ENCODE data around the gene HOXA5. TPM values are rescaled to one million over a fixed set of nuclear protein-coding genes. Genes with fewer than 3 reads are reported as not detected.

HOXA5 gene
- total and polyA plus RNA-seq, 4 donors, result 20.6 to 171 (median 95.6) TPM

Small RNA genes within 50 kb of the gene (small RNA-seq; reads per million reads assigned to genes)
- gene AC004080.5 (ENCODE audit: low replicate concordance) (not detected), gene RF01977 (ENCODE audit: low replicate concordance) (not detected), gene RF02140 (ENCODE audit: low replicate concordance) (not detected), gene RF02141 (ENCODE audit: low replicate concordance) (not detected)

Other genes with a start within 250 kb of the HOXA5 start
- gene HOXA1, start 47.7 kb downstream of the HOXA5 start, total RNA-seq, result 1 to 10 TPM; 1.2 to 1.4 TPM
- 1 to 10 TPM; 3.1 to 3.9 TPM for gene HOXA1, start 47.7 kb downstream of the HOXA5 start, polyA plus RNA-seq (ENCODE audit: insufficient read length in 2 of 2)
- gene HOXA2, start 41.0 kb downstream of the HOXA5 start, total RNA-seq, result 1 to 10 TPM; 4.4 to 8.1 TPM
- gene HOXA2, start 41.0 kb downstream of the HOXA5 start, polyA plus RNA-seq (ENCODE audit: insufficient read length in 2 of 2), result 10 to 100 TPM; 17.7 to 17.9 TPM
- gene HOXA4, start 12.9 kb downstream of the HOXA5 start, total RNA-seq, result 1 to 10 TPM; 1.4 to 2.5 TPM
- 10 to 100 TPM; 48.9 to 56.1 TPM for gene HOXA4, start 12.9 kb downstream of the HOXA5 start, polyA plus RNA-seq (ENCODE audit: insufficient read length in 2 of 2)
- 10 to 100 TPM; 12.5 to 20.5 TPM for gene HOXA6, start 4.1 kb upstream of the HOXA5 start, total RNA-seq
- 10 to 100 TPM; 47.4 to 58.3 TPM for gene HOXA6, start 4.1 kb upstream of the HOXA5 start, polyA plus RNA-seq (ENCODE audit: insufficient read length in 2 of 2)
- gene HOXA3, start 8.9 kb upstream of the HOXA5 start, total RNA-seq, result 1 to 10 TPM; 6.2 to 8.8 TPM
- gene HOXA3, start 8.9 kb upstream of the HOXA5 start, polyA plus RNA-seq (ENCODE audit: insufficient read length in 2 of 2), result 10 to 100 TPM; 29.2 to 36.9 TPM
- 10 to 100 TPM in 1 of 2 donors, 1 to 10 TPM in 1; 9.6 to 12.6 TPM for gene HOXA7, start 13.0 kb upstream of the HOXA5 start, total RNA-seq
- gene HOXA7, start 13.0 kb upstream of the HOXA5 start, polyA plus RNA-seq (ENCODE audit: insufficient read length in 2 of 2), result 100 to 1,000 TPM in 1 of 2 donors, 10 to 100 TPM in 1; 91.6 to 111 TPM
- 10 to 100 TPM in 1 of 2 donors, 1 to 10 TPM in 1; 1.5 to 20.4 TPM for gene HOXA9, start 21.9 kb upstream of the HOXA5 start, total RNA-seq
- gene HOXA9, start 21.9 kb upstream of the HOXA5 start, polyA plus RNA-seq (ENCODE audit: insufficient read length in 2 of 2), result 1 to 10 TPM; 3.7 to 8.6 TPM
- gene HOXA10, start 30.6 kb upstream of the HOXA5 start, total RNA-seq, result 10 to 100 TPM in 1 of 2 donors, under 1 TPM in 1; 0.22 to 14.0 TPM
- gene HOXA10, start 30.6 kb upstream of the HOXA5 start, polyA plus RNA-seq (ENCODE audit: insufficient read length in 2 of 2), result 1 to 10 TPM in 1 of 2 donors, under 1 TPM in 1; 0.27 to 1.3 TPM
- gene HOXA11, start 41.6 kb upstream of the HOXA5 start, total RNA-seq, result 1 to 10 TPM in 1 of 2 donors, not detected in 1; 2.2 TPM
- gene HOXA11, start 41.6 kb upstream of the HOXA5 start, polyA plus RNA-seq (ENCODE audit: insufficient read length in 2 of 2), result under 1 TPM in 1 of 2 donors, not detected in 1; 0.27 TPM
- gene HOXA13, start 56.4 kb upstream of the HOXA5 start, total RNA-seq, result under 1 TPM in 1 of 2 donors, not detected in 1; 0.10 TPM
- gene HOXA13, start 56.4 kb upstream of the HOXA5 start, polyA plus RNA-seq (ENCODE audit: insufficient read length in 2 of 2), result not detected
- gene EVX1, start 99.1 kb upstream of the HOXA5 start, total RNA-seq, result under 1 TPM in 1 of 2 donors, not detected in 1; 0.11 TPM
- 1 to 10 TPM in 1 of 2 donors, under 1 TPM in 1; 0.59 to 1.3 TPM for gene EVX1, start 99.1 kb upstream of the HOXA5 start, polyA plus RNA-seq (ENCODE audit: insufficient read length in 2 of 2)

Data from spinal cord (tissue), 4 donors.